Measurements from ENCODE around the gene TRMT2A. TPM values are rescaled to one million over a fixed set of nuclear protein-coding genes. Genes with fewer than 3 reads are reported as not detected.
"Not testable (repeated sequence)": the region's sequence is repeated elsewhere in the genome, so short reads cannot be mapped to it uniquely, and the experiment has no call there.

The TRMT2A gene
- total RNA-seq: 23.0 and 36.2 TPM in 2 replicates

- DNase-seq (ENCODE audit: low read depth in 2 of 2): peak; percentile 96 to 100
Observed at GRCh38 chr22:20116951-20117632, at the start of gene TRMT2A. Gene TRMT2A, minus strand, starts transcription at chr22:20117226. Its CDS starts 320 bp downstream, at chr22:20116906.

- DNase-seq (ENCODE audit: low read depth in 2 of 2): no peak
Observed at GRCh38 chr22:20166703-20167102, 49.7 kb upstream of the TRMT2A start.

- no peak for DNase-seq (ENCODE audit: low read depth in 2 of 2)
Observed at GRCh38 chr22:20165913-20166312, 48.9 kb upstream of the TRMT2A start.

GRCh38 chr22:20165421-20165820 is 48.4 kb upstream of the TRMT2A start:
- no peak for DNase-seq (ENCODE audit: low read depth in 2 of 2)

- no peak for DNase-seq (ENCODE audit: low read depth in 2 of 2)
Observed at GRCh38 chr22:20164863-20165262, 47.8 kb upstream of the TRMT2A start.

- DNase-seq (ENCODE audit: low read depth in 2 of 2): no peak
Observed at GRCh38 chr22:20160041-20160440, 43.0 kb upstream of the TRMT2A start.

- not testable (repeated sequence) for DNase-seq (ENCODE audit: low read depth in 2 of 2)
Observed at GRCh38 chr22:20159531-20159930, 42.5 kb upstream of the TRMT2A start.

GRCh38 chr22:20159076-20159475 is 42.0 kb upstream of the TRMT2A start:
- DNase-seq (ENCODE audit: low read depth in 2 of 2): no peak

- no peak for DNase-seq (ENCODE audit: low read depth in 2 of 2)
Observed at GRCh38 chr22:20158391-20159036, 41.5 kb upstream of the TRMT2A start.

- no peak for DNase-seq (ENCODE audit: low read depth in 2 of 2)
Observed at GRCh38 chr22:20157430-20158183, 40.6 kb upstream of the TRMT2A start.

- peak; percentile 65 to 78 for DNase-seq (ENCODE audit: low read depth in 2 of 2)
Observed at GRCh38 chr22:20156611-20157429, 39.8 kb upstream of the TRMT2A start.

- DNase-seq (ENCODE audit: low read depth in 2 of 2): no peak
Observed at GRCh38 chr22:20156042-20156389, 39.0 kb upstream of the TRMT2A start.

GRCh38 chr22:20155330-20156041 is 38.5 kb upstream of the TRMT2A start:
- DNase-seq (ENCODE audit: low read depth in 2 of 2): peak; percentile 74 to 76

GRCh38 chr22:20154602-20155187 is 37.7 kb upstream of the TRMT2A start:
- no peak for DNase-seq (ENCODE audit: low read depth in 2 of 2)

GRCh38 chr22:20153945-20154344 is 36.9 kb upstream of the TRMT2A start:
- no peak for DNase-seq (ENCODE audit: low read depth in 2 of 2)

GRCh38 chr22:20152464-20152890 is 35.5 kb upstream of the TRMT2A start:
- DNase-seq (ENCODE audit: low read depth in 2 of 2): no peak

GRCh38 chr22:20151276-20151588 is 34.2 kb upstream of the TRMT2A start:
- DNase-seq (ENCODE audit: low read depth in 2 of 2): no peak

GRCh38 chr22:20150381-20151275 is 33.6 kb upstream of the TRMT2A start, which contains the start of gene CCDC188:
Gene CCDC188, minus strand, starts transcription at chr22:20151055. Its CDS starts 69 bp downstream, at chr22:20150986.
- no peak for DNase-seq (ENCODE audit: low read depth in 2 of 2)

Measured in dermis microvascular lymphatic vessel endothelial cell (primary cell).